OCI-LY7 (cell line): Measurements from ENCODE around the gene ZNF423. TPM values are rescaled to one million over a fixed set of nuclear protein-coding genes. Genes with fewer than 3 reads are reported as not detected.

Source experiments
- BruUV-seq: library from RNA; stranded (reverse); fragments of 400-500 nt; replicated peaks from 2 replicates; lab custom pipeline; 2021; lab: Mats Ljungman, UMichigan
- CTCF ChIA-PET: fragments of 300-600 bp; sonication (Branson Sonifier 250); formaldehyde crosslinking; loops from one replicate; lab custom pipeline; 2022; ENCODE audit warnings: antibody characterized with exemption; ENCODE audit not compliant: unreplicated experiment; lab: Charles Lee
- POLR2A ChIA-PET: fragments of 300-600 bp; sonication (Branson Sonifier 250); formaldehyde crosslinking; loops from one replicate; lab custom pipeline; 2022; ENCODE audit warnings: antibody characterized with exemption; lab: Charles Lee
- DNase-seq: peaks from one replicate; pipeline ENCODE4 v3.0.0-alpha.2; 2015; ENCODE audit warnings: low spot score
- H2AFZ ChIP-seq: fragments of 200-600 bp; sonication (generic), shearing (Covaris generic); 2 replicates; pipeline ENCODE4 v1.6.1; 2014; ENCODE audit warnings: mild to moderate bottlenecking, antibody characterized with exemption, low read length, moderate library complexity
- H3K27ac ChIP-seq: fragments of 200-600 bp; sonication (generic); 2 replicates; pipeline ENCODE4 v1.5.1; 2014; ENCODE audit warnings: mixed run types, low read depth, mild to moderate bottlenecking, moderate library complexity, low read length, inconsistent platforms; ENCODE audit not compliant: poor library complexity, severe bottlenecking
- H3K36me3 ChIP-seq: fragments of 200-600 bp; sonication (generic); 2 replicates; pipeline ENCODE4 v1.6.1; 2014; ENCODE audit warnings: mild to moderate bottlenecking, antibody characterized with exemption, low read length, moderate library complexity, mixed read lengths; ENCODE audit not compliant: insufficient read depth
- H3K4me1 ChIP-seq: fragments of 200-600 bp; sonication (generic); 2 replicates; pipeline ENCODE4 v1.5.1; 2014; ENCODE audit warnings: mild to moderate bottlenecking, low read length; ENCODE audit not compliant: insufficient read depth, poor library complexity, severe bottlenecking
- H3K4me2 ChIP-seq: fragments of 200-600 bp; sonication (generic); 2 replicates; pipeline ENCODE4 v1.6.1; 2014; ENCODE audit warnings: mild to moderate bottlenecking, low read length
- H3K4me3 ChIP-seq: fragments of 200-600 bp; sonication (generic); 2 replicates; pipeline ENCODE4 v1.5.1; 2014; ENCODE audit warnings: mild to moderate bottlenecking, low read depth, low read length; ENCODE audit not compliant: poor library complexity, severe bottlenecking
- H3K79me2 ChIP-seq: fragments of 200-600 bp; sonication (generic); 2 replicates; pipeline ENCODE4 v1.6.1; 2016; ENCODE audit warnings: low read depth, mild to moderate bottlenecking, low read length, moderate library complexity, mixed read lengths; ENCODE audit not compliant: insufficient read depth
- H3K9me2 ChIP-seq: fragments of 200-600 bp; sonication (generic); 2 replicates; pipeline ENCODE4 v1.6.1; 2016; ENCODE audit warnings: mild to moderate bottlenecking, low read length, mixed read lengths; ENCODE audit not compliant: insufficient read depth
- H3K9me3 ChIP-seq: fragments of 200-600 bp; sonication (generic); 2 replicates; pipeline ENCODE4 v1.6.1; 2014; ENCODE audit warnings: mild to moderate bottlenecking, mixed run types, low read length, mixed read lengths
- H4K20me1 ChIP-seq: fragments of 200-600 bp; sonication (generic); 2 replicates; pipeline ENCODE4 v1.6.1; 2014; ENCODE audit warnings: mild to moderate bottlenecking, antibody characterized with exemption, low read length, moderate library complexity, mixed read lengths; ENCODE audit not compliant: insufficient read depth
- CTCF ChIP-seq: fragments of 200-600 bp; sonication (generic); conservative IDR thresholded peaks from 2 replicates; pipeline ENCODE4 v1.5.1; 2014; ENCODE audit warnings: mild to moderate bottlenecking, antibody characterized with exemption, low read length, moderate library complexity, mixed read lengths
- EZH2phosphoT487 ChIP-seq: fragments of 200-600 bp; sonication (generic); IDR thresholded peaks from 2 replicates; pipeline ENCODE4 v1.6.1; 2018; ENCODE audit warnings: low read depth, borderline replicate concordance, mild to moderate bottlenecking, mixed run types, antibody characterized with exemption, low read length, moderate library complexity, mixed read lengths
- intact Hi-C: fragments of 100-400 bp; cut with micrococcal nuclease; formaldehyde crosslinking; loops from one replicate; pipeline ENCODE4 v1.10.0; 2022; ENCODE audit not compliant: unreplicated experiment
- total RNA-seq, 2 experiments: library from RNA; depleted of rRNA in 1 of 2; stranded (reverse); fragments of >200 nt in 1 of 2; shearing (Covaris generic) in 1 of 2; gene quantifications; 2 replicates each; pipeline ENCODE4 v1.2.3, GENCODE V29; 2014 to 2022

ZNF423 gene
- total RNA-seq, 2 experiments from 2014 or later, result 0.09 to 0.13 TPM

- Histone ChIP-seq H3K4me2 (no peak overlapping the region), H3K4me3 (no peak overlapping the region), H3K9me2 (no peaks in the 10 kb centered on the region), H3K27ac (no peak overlapping the region), H2AFZ (no peak overlapping the region), H3K4me1 (no peaks in the 10 kb centered on the region), H3K9me3 (no peaks in the 10 kb centered on the region), H4K20me1 (no peaks in the 10 kb centered on the region), H3K79me2 (no peaks in the 10 kb centered on the region), H3K36me3 (no peaks in the 10 kb centered on the region)
- intact Hi-C loops, result no loop called here
- BruUV-seq, result no TSS peak
- DNase-seq, result no peak
- CTCF ChIA-PET, result no interaction called here
- TF ChIP-seq EZH2phosphoT487 (no peak), CTCF (no peak)
- POLR2A ChIA-PET, result no interaction called here
Measured at GRCh38 chr16:49698931-49699840, 156.7 kb downstream of the ZNF423 start.

- H3K4me3 ChIP-seq, result no peak overlapping the region
- H3K36me3 ChIP-seq, result no peaks in the 10 kb centered on the region
- no peak for TF ChIP-seq CTCF
- no peak for TF ChIP-seq EZH2phosphoT487
- no peak for DNase-seq
- no TSS peak for BruUV-seq
- H3K4me2 ChIP-seq, result no peak overlapping the region
- intact Hi-C loops, result no loop called here
- H3K9me2 ChIP-seq, result no peaks in the 10 kb centered on the region
- no peak overlapping the region for H2AFZ ChIP-seq
- H3K4me1 ChIP-seq, result no peaks in the 10 kb centered on the region
- H4K20me1 ChIP-seq, result no peaks in the 10 kb centered on the region
- no peak overlapping the region for H3K27ac ChIP-seq
- CTCF ChIA-PET, result no interaction called here
- H3K79me2 ChIP-seq, result no peaks in the 10 kb centered on the region
- POLR2A ChIA-PET, result no interaction called here
- no peaks in the 10 kb centered on the region for H3K9me3 ChIP-seq
Measured at GRCh38 chr16:49698453-49698815, 157.5 kb downstream of the ZNF423 start.
